Prostate gland (tissue), 2 donors: ENCODE measurements around the gene MSRB2. TPM values are rescaled to one million over a fixed set of nuclear protein-coding genes. Genes with fewer than 3 reads are reported as not detected.

Experiments
- DNase-seq: peaks from one replicate; pipeline ENCODE4 v3.0.0-alpha.2; 2019; ENCODE audit warnings: low spot score
- H3K27ac ChIP-seq, 2 donors: fragments of 200-600 bp; sonication (generic); 2 replicates each; pipeline ENCODE4 v1.5.1; 2017 to 2019
- H3K27me3 ChIP-seq: fragments of 200-600 bp; sonication (generic); replicated peaks from 2 replicates; pipeline ENCODE4 v1.5.1; 2019; ENCODE audit not compliant: insufficient read depth
- H3K36me3 ChIP-seq, 2 donors: fragments of 200-600 bp; sonication (generic); 1 replicate in 1 of 2; 2 replicates in 1 of 2; pipeline versions ENCODE4 v1.5.1 to v1.8.1; 2017 to 2019
- H3K4me1 ChIP-seq: fragments of 200-600 bp; sonication (generic); replicated peaks from 2 replicates; pipeline ENCODE4 v1.5.1; 2019
- H3K4me3 ChIP-seq, 2 donors: fragments of 200-600 bp; sonication (generic); 2 replicates each; pipeline ENCODE4 v1.5.1; 2017 to 2019
- H3K9me3 ChIP-seq: fragments of 200-600 bp; sonication (generic); 2 replicates; pipeline ENCODE4 v1.5.1; 2017
- CTCF ChIP-seq, 4 experiments: fragments of 200-600 bp in 2 of 4; fragments of 450-650 bp in 2 of 4; sonication (generic) in 2 of 4; IDR thresholded peaks; 1 replicate in 3 of 4; 2 replicates in 1 of 4; pipeline ENCODE4 v1.5.1; 2016 to 2019; ENCODE audit warnings: antibody characterized with exemption in 4 of 4, mild to moderate bottlenecking in 2 of 4, moderate library complexity in 2 of 4
- POLR2A ChIP-seq: fragments of 450-650 bp; IDR thresholded peaks from one replicate; pipeline ENCODE4 v1.6.1; 2016; ENCODE audit warnings: antibody characterized with exemption, mild to moderate bottlenecking
- POLR2AphosphoS5 ChIP-seq: sonication (generic); formaldehyde crosslinking; IDR thresholded peaks from one replicate; pipeline ENCODE4 v1.6.1; 2017; ENCODE audit warnings: antibody characterized with exemption
- WGBS: methylation state at CpG from one replicate; pipeline ENCODE4 v1.1.5; 2018; 5-methylcytosine and 5-hydroxymethylcytosine counted together
- intact Hi-C: fragments of 100-400 bp; cut with DNase I; formaldehyde crosslinking; loops from one replicate; pipeline ENCODE4 v1.14.2; 2022
- total RNA-seq, 2 donors: library from RNA; depleted of rRNA; stranded (reverse); fragments of >200 nt; gene quantifications; one replicate each; pipeline ENCODE4 v1.1.0, GENCODE V29; 2016

Gene MSRB2
- total RNA-seq, 2 donors from 2014 or later: 21.2 to 24.5 TPM

GRCh38 chr10:23051278-23051677 is 44.1 kb upstream of the MSRB2 start:
- TF ChIP-seq CTCF (IDR thresholded peaks at IDR 0.05) (no peak), POLR2A (no peak), POLR2AphosphoS5 (no peak)
- H3K27ac ChIP-seq: no peak overlapping the region
- WGBS: 99% methylated on average over 3 of the region's 3 CpGs
- no peaks in the 10 kb centered on the region for H3K4me1 ChIP-seq
- intact Hi-C loops: no loop called here
- no peaks in the 10 kb centered on the region for H3K27me3 ChIP-seq
- no peak overlapping the region for H3K4me3 ChIP-seq
- no peaks in the 10 kb centered on the region for H3K36me3 ChIP-seq
- no peak for DNase-seq
- no peaks in the 10 kb centered on the region for H3K9me3 ChIP-seq

GRCh38 chr10:23051855-23052331 is 43.5 kb upstream of the MSRB2 start:
- Histone ChIP-seq H3K4me1 (no peaks in the 10 kb centered on the region), H3K9me3 (no peaks in the 10 kb centered on the region), H3K27ac (no peak overlapping the region), H3K4me3 (no peak overlapping the region), H3K36me3 (no peaks in the 10 kb centered on the region), H3K27me3 (no peaks in the 10 kb centered on the region)
- intact Hi-C loops: no loop called here
- no peak for DNase-seq
- TF ChIP-seq POLR2AphosphoS5: no peak
- TF ChIP-seq CTCF (IDR thresholded peaks at IDR 0.05): no peak
- TF ChIP-seq POLR2A: no peak
- WGBS: 94% methylated on average over 5 of the region's 5 CpGs

- no peak overlapping the region for H3K4me3 ChIP-seq
- H3K27me3 ChIP-seq: no peaks in the 10 kb centered on the region
- H3K4me1 ChIP-seq: no peaks in the 10 kb centered on the region
- intact Hi-C loops: no loop called here
- no peak for DNase-seq
- 50% methylated on average over 1 of the region's 1 CpG for WGBS
- no peaks in the 10 kb centered on the region for H3K36me3 ChIP-seq
- TF ChIP-seq CTCF (IDR thresholded peaks at IDR 0.05) (no peak), POLR2AphosphoS5 (no peak), POLR2A (no peak)
- H3K27ac ChIP-seq: no peak overlapping the region
- H3K9me3 ChIP-seq: no peaks in the 10 kb centered on the region
Observed at GRCh38 chr10:23053036-23053435, 42.3 kb upstream of the MSRB2 start.

GRCh38 chr10:23055424-23056185 is 39.8 kb upstream of the MSRB2 start:
- intact Hi-C loops: no loop called here
- Histone ChIP-seq H3K4me1 (no peaks in the 10 kb centered on the region), H3K4me3 (no peak overlapping the region), H3K27ac (no peak overlapping the region), H3K27me3 (no peaks in the 10 kb centered on the region), H3K36me3 (no peaks in the 10 kb centered on the region), H3K9me3 (no peaks in the 10 kb centered on the region)
- no peak for TF ChIP-seq CTCF (IDR thresholded peaks at IDR 0.05)
- TF ChIP-seq POLR2AphosphoS5: no peak
- no peak for TF ChIP-seq POLR2A
- DNase-seq: no peak
- WGBS: 55% methylated on average over 7 of the region's 7 CpGs

GRCh38 chr10:23056186-23056579 is 39.2 kb upstream of the MSRB2 start:
- Histone ChIP-seq H3K27me3 (no peaks in the 10 kb centered on the region), H3K9me3 (no peaks in the 10 kb centered on the region), H3K4me3 (no peak overlapping the region), H3K36me3 (no peaks in the 10 kb centered on the region), H3K4me1 (no peaks in the 10 kb centered on the region), H3K27ac (no peak overlapping the region)
- 43% methylated on average over 3 of the region's 3 CpGs for WGBS
- intact Hi-C loops: no loop called here
- no peak for DNase-seq
- no peak for TF ChIP-seq POLR2A
- TF ChIP-seq POLR2AphosphoS5: no peak
- no peak for TF ChIP-seq CTCF (IDR thresholded peaks at IDR 0.05)
